SK-N-SH (cell line): ENCODE results near the gene NRN1L. TPM values are rescaled to one million over a fixed set of nuclear protein-coding genes. Genes with fewer than 3 reads are reported as not detected.

Experiments used
- CTCF ChIA-PET: fragments of 300-600, 350-600 bp; formaldehyde crosslinking; extraction: SDS; loops from one replicate; lab custom pipeline; 2021; lab: Yijun Ruan, JAX
- POLR2A ChIA-PET: fragments of 350-600 bp; sonication (Branson Sonifier 250); formaldehyde crosslinking; extraction: SDS; loops from one replicate; lab custom pipeline; 2020; ENCODE audit warnings: antibody characterized with exemption, inconsistent platforms; lab: Yijun Ruan, JAX
- DNase-seq: peaks from one replicate; pipeline ENCODE4 v3.0.0; 2012
- H2AFZ ChIP-seq: fragments of 200-600 bp; sonication (generic); 2 replicates; pipeline ENCODE4 v1.8.1; 2016; ENCODE audit warnings: antibody characterized with exemption, mild to moderate bottlenecking, low read depth
- H3F3A ChIP-seq: fragments of 200-600 bp; sonication (generic); replicated peaks from 2 replicates; pipeline ENCODE3; 2016; ENCODE audit warnings: antibody characterized with exemption, mild to moderate bottlenecking; ENCODE audit not compliant: insufficient read depth
- H3K27ac ChIP-seq, 2 experiments: fragments of 200-500 bp in 1 of 2; fragments of 200-600 bp in 1 of 2; sonication (Bioruptor generic) in 1 of 2; sonication (generic), shearing (Covaris generic) in 1 of 2; 2 replicates each; pipeline versions ENCODE4 v1.5.1 to v1.6.1; 2014 to 2016; ENCODE audit warnings: low read depth in 2 of 2, inconsistent platforms in 1 of 2, low read length in 1 of 2, mild to moderate bottlenecking in 1 of 2, mixed read lengths in 1 of 2
- H3K27me3 ChIP-seq: fragments of 200-600 bp; sonication (generic), shearing (Covaris generic); 2 replicates; pipeline ENCODE4 v1.6.1; 2016; ENCODE audit warnings: mixed run types; ENCODE audit not compliant: insufficient read depth
- H3K36me3 ChIP-seq, 2 experiments: fragments of 200-500 bp in 1 of 2; fragments of 200-600 bp in 1 of 2; sonication (Bioruptor generic) in 1 of 2; sonication (generic) in 1 of 2; replicated peaks in 1 of 2; 2 replicates each; pipeline versions ENCODE3 to v1.5.1; 2014 to 2016; ENCODE audit warnings: low read length in 1 of 2, mild to moderate bottlenecking in 1 of 2; ENCODE audit not compliant: insufficient read depth in 2 of 2, control insufficient read depth in 1 of 2
- H3K4me1 ChIP-seq, 2 experiments: fragments of 200-500 bp in 1 of 2; fragments of 200-600 bp in 1 of 2; sonication (Bioruptor generic) in 1 of 2; sonication (generic), shearing (Covaris generic) in 1 of 2; 2 replicates each; pipeline versions ENCODE4 v1.5.1 to v1.6.1; 2014 to 2016; ENCODE audit warnings: low read depth in 1 of 2, low read length in 1 of 2, mixed run types in 1 of 2; ENCODE audit not compliant: insufficient read depth in 2 of 2, control insufficient read depth in 1 of 2
- H3K4me2 ChIP-seq: fragments of 200-600 bp; sonication (generic), shearing (Covaris generic); 2 replicates; pipeline ENCODE4 v1.6.1; 2017; ENCODE audit warnings: mixed run types
- H3K4me3 ChIP-seq, 2 experiments: fragments of 200-500 bp in 1 of 2; fragments of 200-600 bp in 1 of 2; sonication (Bioruptor generic) in 1 of 2; sonication (generic), shearing (Covaris generic) in 1 of 2; 2 replicates each; pipeline versions ENCODE4 v1.5.1 to v1.8.1; 2014 to 2016; ENCODE audit warnings: low read depth in 2 of 2, inconsistent platforms in 1 of 2, low read length in 1 of 2, mild to moderate bottlenecking in 1 of 2, mixed read lengths in 1 of 2, moderate library complexity in 1 of 2
- H3K79me2 ChIP-seq: fragments of 200-600 bp; sonication (generic); 2 replicates; pipeline ENCODE4 v1.8.1; 2017; ENCODE audit warnings: mild to moderate bottlenecking; ENCODE audit not compliant: insufficient read depth
- H3K9ac ChIP-seq: fragments of 200-600 bp; sonication (generic); 2 replicates; pipeline ENCODE4 v1.6.1; 2017; ENCODE audit warnings: mixed run types
- H3K9me2 ChIP-seq: fragments of 200-600 bp; sonication (generic); 2 replicates; pipeline ENCODE4 v1.6.1; 2017; ENCODE audit warnings: mixed run types
- H3K9me3 ChIP-seq: fragments of 200-600 bp; sonication (generic); 2 replicates; pipeline ENCODE4 v1.6.1; 2017; ENCODE audit warnings: mixed run types, mild to moderate bottlenecking, moderate library complexity
- H4K20me1 ChIP-seq: fragments of 200-600 bp; sonication (generic); 2 replicates; pipeline ENCODE4 v1.6.1; 2017; ENCODE audit warnings: mild to moderate bottlenecking, mixed run types; ENCODE audit not compliant: insufficient read depth
- CTCF ChIP-seq: fragments of 200-600 bp; sonication (generic); IDR thresholded peaks from 2 replicates; pipeline ENCODE4 v1.6.1; 2017; ENCODE audit warnings: antibody characterized with exemption, mild to moderate bottlenecking, moderate library complexity
- ELF1 ChIP-seq: IDR thresholded peaks from 2 replicates; pipeline ENCODE4 v1.4.0; 2012
- EP300 ChIP-seq, 2 experiments: IDR thresholded peaks; 2 replicates each; pipeline versions ENCODE4 v1.4.0 to v1.6.1; 2012; ENCODE audit warnings: borderline replicate concordance in 1 of 2, low read depth in 1 of 2, low read length in 1 of 2
- FOXJ3 ChIP-seq: sonication (generic); formaldehyde crosslinking; IDR thresholded peaks from 2 replicates; pipeline ENCODE4 v1.5.1; 2020; ENCODE audit warnings: mild to moderate bottlenecking, missing genetic modification reagents
- IRF3 ChIP-seq: fragments of 150-350 bp; IDR thresholded peaks from 2 replicates; pipeline ENCODE4 v1.6.1; 2016; ENCODE audit warnings: mild to moderate bottlenecking, low read depth, low read length
- MAX ChIP-seq: IDR thresholded peaks from 2 replicates; pipeline ENCODE4 v1.4.0; 2012; ENCODE audit warnings: low read depth
- MXI1 ChIP-seq: IDR thresholded peaks from 2 replicates; pipeline ENCODE4 v1.6.1; 2012; ENCODE audit warnings: mild to moderate bottlenecking, low read depth, low read length, improper control_type of control experiment
- RAD21 ChIP-seq: IDR thresholded peaks from 2 replicates; pipeline ENCODE4 v1.6.1; 2012; ENCODE audit warnings: mild to moderate bottlenecking, low read length
- RFX5 ChIP-seq: IDR thresholded peaks from 2 replicates; pipeline ENCODE4 v1.6.1; 2012; ENCODE audit warnings: mild to moderate bottlenecking, improper control_type of control experiment, low read length
- SIN3A ChIP-seq: IDR thresholded peaks from 2 replicates; pipeline ENCODE4 v1.6.1; 2012; ENCODE audit warnings: low read depth, mild to moderate bottlenecking, low read length, moderate library complexity, borderline replicate concordance
- SMC3 ChIP-seq: IDR thresholded peaks from 2 replicates; pipeline ENCODE4 v1.6.1; 2012; ENCODE audit warnings: low read depth, low read length, improper control_type of control experiment
- ZBTB33 ChIP-seq: IDR thresholded peaks from 2 replicates; pipeline ENCODE4 v1.4.0; 2012; ENCODE audit warnings: low read depth, borderline replicate concordance
- WGBS: methylation state at CpG from one replicate; pipeline ENCODE4 v1.1.6; 2017; ENCODE audit warnings: low lambda C conversion rate; 5-methylcytosine and 5-hydroxymethylcytosine counted together
- polyA plus RNA-seq, 3 experiments: library from polyadenylated mRNA; depleted of rRNA; stranded (reverse); fragments of >200 nt; gene quantifications; 2 replicates each; pipeline ENCODE4 v1.2.3, GENCODE V29; 2012

The NRN1L gene
- polyA plus RNA-seq, 1 of the 3 experiments (the other 2 are of a cell fraction), result 0.41 TPM

GRCh38 chr16:67931712-67932461, 47.2 kb downstream of the NRN1L start, which contains the start of gene CTRL:
Gene CTRL, minus strand, starts transcription at chr16:67931862. Its CDS starts 10 bp downstream, at chr16:67931852.
- Histone ChIP-seq H3K4me3 (no peak within 1 kb of the TSS), H3K79me2 (peaks cover 4% of the 10 kb centered on the region; the same call in 1 of the 2 replicates), H3K9ac (no peak within 1 kb of the TSS), H3K27ac (no peak within 1 kb of the TSS), H4K20me1 (peaks cover 13% of the 10 kb centered on the region), H3K9me2 (no peaks in the 10 kb centered on the region), H3K9me3 (no peaks in the 10 kb centered on the region), H2AFZ (no peak within 1 kb of the TSS), H3K27me3 (no peaks in the 10 kb centered on the region), H3K4me1 (peaks cover 5 to 18% of the 10 kb centered on the region in 2 experiments; a peak in 2 of 4 replicates), H3K4me2 (no peak within 1 kb of the TSS), H3F3A (no peaks in the 10 kb centered on the region), H3K36me3 (peaks cover 0 to 34% of the 10 kb centered on the region in 2 experiments)
- ChIA-PET CTCF (interaction anchor here (1.5 to 28.1 kb wide), 4 partner anchors 10 to 115 kb away, joined by 3 to 564 read pairs (median 20); partner anchors contain the start of genes EDC4, NRN1L and PSKH1), POLR2A (interaction anchor here (0.7 kb wide), 1 partner anchor 9 kb away, joined by 3 read pairs; no protein-coding TSS in a partner anchor)
- no peak for DNase-seq
- 94% methylated on average over 4 of the region's 15 CpGs for WGBS
- TF ChIP-seq CTCF, result 0 out of 2 replicates have a peak, but pooled peaks have one; percentile 29
- no peak for TF ChIP-seq FOXJ3 (CRISPR knock-in tag)
- TF ChIP-seq ZBTB33, result no peak

- peaks cover 4% of the 10 kb centered on the region for H3F3A ChIP-seq
- H3K9ac ChIP-seq, result no peak overlapping the region
- no peak overlapping the region for H3K27ac ChIP-seq
- H3K27me3 ChIP-seq, result no peaks in the 10 kb centered on the region
- H3K9me3 ChIP-seq, result no peaks in the 10 kb centered on the region
- no peak for DNase-seq
- peaks cover 0 to 30% of the 10 kb centered on the region in 2 experiments for H3K36me3 ChIP-seq
- H3K4me1 ChIP-seq, result peaks cover 9 to 23% of the 10 kb centered on the region in 2 experiments; a peak in 2 of 4 replicates
- no peak overlapping the region for H3K4me2 ChIP-seq
- peaks cover 13% of the 10 kb centered on the region for H4K20me1 ChIP-seq
- peaks cover 10% of the 10 kb centered on the region for H3K79me2 ChIP-seq
- H3K9me2 ChIP-seq, result no peaks in the 10 kb centered on the region
- H3K4me3 ChIP-seq, result no peak overlapping the region
- POLR2A ChIA-PET, result interaction anchor here (0.6 to 0.7 kb wide), 2 partner anchors 9 to 113 kb away, joined by 3 to 5 read pairs; no protein-coding TSS in a partner anchor
- no peak overlapping the region for H2AFZ ChIP-seq
- CTCF ChIA-PET, result interaction anchor here (3.5 to 28.1 kb wide), 3 partner anchors 9 to 116 kb away, joined by 18 to 564 read pairs (median 21); partner anchors contain the start of genes EDC4, NRN1L and PSKH1
- 100% methylated on average over 2 of the region's 4 CpGs for WGBS
- TF ChIP-seq MXI1 (no peak), EP300 (IDR thresholded peaks at IDR 0.05; ENCODE audit: borderline replicate concordance in 1 of 2, low read depth in 1 of 2, low read length in 1 of 2) (no peak), SMC3 (no peak), RFX5 (no peak), ELF1 (no peak), IRF3 (no peak), ZBTB33 (no peak), RAD21 (no peak), MAX (no peak), SIN3A (no peak)
These were observed 47.8 kb downstream of the NRN1L start for GRCh38 chr16:67932462-67932840.
